IMR-90 (cell line): ENCODE measurements around the gene KRT7. TPM values are rescaled to one million over a fixed set of nuclear protein-coding genes. Genes with fewer than 3 reads are reported as not detected.

Source experiments
- ATAC-seq: fragments of 200-7000 bp; cut with Tn5 transposase; 2 replicates; pipeline ENCODE4 v1.9.1; 2020; ENCODE audit warnings: low read depth, mild to moderate bottlenecking, moderate library complexity
- BruUV-seq: library from RNA; stranded (reverse); fragments of 400-500 nt; replicated peaks from 2 replicates; lab custom pipeline; 2021; lab: Mats Ljungman, UMichigan
- CTCF ChIA-PET: fragments of 300-600 bp; formaldehyde crosslinking; extraction: SDS; loops from one replicate; lab custom pipeline; 2021; ENCODE audit warnings: antibody characterized with exemption; lab: Yijun Ruan, JAX
- POLR2A ChIA-PET: fragments of 300-600 bp; sonication (Branson Sonifier 250); formaldehyde crosslinking; loops from one replicate; lab custom pipeline; 2022; ENCODE audit warnings: antibody characterized with exemption; ENCODE audit not compliant: unreplicated experiment; lab: Charles Lee
- DNase-seq: peaks from one replicate; pipeline ENCODE4 v3.0.0; 2013
- H2AFZ ChIP-seq: replicated peaks from 2 replicates; pipeline ENCODE3; 2013; ENCODE audit warnings: low read length, mild to moderate bottlenecking; ENCODE audit not compliant: poor library complexity
- H2AK5ac ChIP-seq: 2 replicates; pipeline ENCODE4 v1.6.1; 2013; ENCODE audit warnings: low read depth, low read length, inconsistent platforms
- H2AK9ac ChIP-seq: replicated peaks from 2 replicates; pipeline ENCODE3; 2013; ENCODE audit warnings: mild to moderate bottlenecking, low read depth, low read length, moderate library complexity; ENCODE audit not compliant: poor library complexity
- H2BK120ac ChIP-seq: 2 replicates; pipeline ENCODE4 v1.6.1; 2013; ENCODE audit warnings: low read depth, low read length, inconsistent platforms
- H2BK15ac ChIP-seq: 3 replicates; pipeline ENCODE4 v1.6.1; 2013; ENCODE audit warnings: low read depth, low read length, inconsistent platforms
- H2BK20ac ChIP-seq: 2 replicates; pipeline ENCODE4 v1.6.1; 2013; ENCODE audit warnings: low read depth, mild to moderate bottlenecking, inconsistent platforms, low read length, moderate library complexity
- H2BK5ac ChIP-seq: 2 replicates; pipeline ENCODE4 v1.6.1; 2013; ENCODE audit warnings: mild to moderate bottlenecking, low read depth, low read length, inconsistent platforms; ENCODE audit not compliant: poor library complexity, severe bottlenecking
- H3K14ac ChIP-seq: replicated peaks from 2 replicates; pipeline ENCODE4 v1.6.1; 2013; ENCODE audit warnings: low read depth, low read length, inconsistent platforms
- H3K18ac ChIP-seq: 2 replicates; pipeline ENCODE4 v1.6.1; 2013; ENCODE audit warnings: low read depth, low read length, control low read depth
- H3K23ac ChIP-seq: 2 replicates; pipeline ENCODE4 v1.6.1; 2013; ENCODE audit warnings: low read depth, low read length, inconsistent platforms
- H3K27ac ChIP-seq: 2 replicates; pipeline ENCODE4 v1.5.1; 2013; ENCODE audit warnings: mild to moderate bottlenecking, control low read depth, low read length; ENCODE audit not compliant: insufficient read depth
- H3K27me3 ChIP-seq: 2 replicates; pipeline ENCODE4 v1.6.1; 2013; ENCODE audit warnings: low read length; ENCODE audit not compliant: control insufficient read depth, insufficient read depth
- H3K36me3 ChIP-seq: 2 replicates; pipeline ENCODE4 v1.6.1; 2013; ENCODE audit warnings: low read length, mixed read lengths; ENCODE audit not compliant: control insufficient read depth, insufficient read depth
- H3K4ac ChIP-seq: 2 replicates; pipeline ENCODE4 v1.6.1; 2013; ENCODE audit warnings: low read depth, low read length, inconsistent platforms
- H3K4me1 ChIP-seq: 2 replicates; pipeline ENCODE4 v1.6.1; 2013; ENCODE audit warnings: low read length, mixed read lengths; ENCODE audit not compliant: control insufficient read depth, insufficient read depth
- H3K4me2 ChIP-seq: 2 replicates; pipeline ENCODE4 v1.6.1; 2013; ENCODE audit warnings: low read depth, mild to moderate bottlenecking, control low read depth, low read length, moderate library complexity
- H3K4me3 ChIP-seq: 2 replicates; pipeline ENCODE4 v1.5.1; 2013; ENCODE audit warnings: low read depth, mild to moderate bottlenecking, control low read depth, low read length, moderate library complexity; ENCODE audit not compliant: insufficient read depth
- H3K56ac ChIP-seq: 2 replicates; pipeline ENCODE4 v1.6.1; 2013; ENCODE audit warnings: low read length, inconsistent platforms; ENCODE audit not compliant: insufficient read depth; ENCODE audit errors: extremely low read depth
- H3K79me1 ChIP-seq, 2 experiments: 2 replicates each; pipeline ENCODE4 v1.6.1; 2013; ENCODE audit warnings: low read length in 2 of 2, inconsistent platforms in 1 of 2, low read depth in 1 of 2
- H3K9ac ChIP-seq: 2 replicates; pipeline ENCODE4 v1.6.1; 2013; ENCODE audit warnings: low read depth, low read length, control low read depth
- H3K9me1 ChIP-seq: 2 replicates; pipeline ENCODE4 v1.6.1; 2013; ENCODE audit warnings: low read length, inconsistent platforms; ENCODE audit not compliant: insufficient read depth
- H3K9me3 ChIP-seq: 2 replicates; pipeline ENCODE4 v1.6.1; 2013; ENCODE audit warnings: low read length; ENCODE audit not compliant: control insufficient read depth, insufficient read depth
- H4K20me1 ChIP-seq: 2 replicates; pipeline ENCODE4 v1.6.1; 2013; ENCODE audit warnings: low read length, inconsistent platforms; ENCODE audit not compliant: insufficient read depth
- H4K5ac ChIP-seq: 2 replicates; pipeline ENCODE4 v1.6.1; 2013; ENCODE audit warnings: mild to moderate bottlenecking, low read depth, low read length, control low read depth
- H4K8ac ChIP-seq, 2 experiments: 2 replicates each; pipeline ENCODE4 v1.6.1; 2013; ENCODE audit warnings: low read depth in 2 of 2, low read length in 2 of 2, control low read depth in 1 of 2, inconsistent platforms in 1 of 2
- H4K91ac ChIP-seq: 2 replicates; pipeline ENCODE4 v1.6.1; 2013; ENCODE audit warnings: low read depth, low read length, inconsistent platforms; ENCODE audit not compliant: insufficient read depth
- BHLHE40 ChIP-seq: fragments of 150-350 bp; IDR thresholded peaks from 2 replicates; pipeline ENCODE4 v1.6.1; 2016; ENCODE audit warnings: mild to moderate bottlenecking, low read depth, low read length
- CEBPB ChIP-seq: IDR thresholded peaks from 2 replicates; pipeline ENCODE4 v1.6.1; 2012; ENCODE audit warnings: low read depth, low read length, improper control_type of control experiment
- CHD1 ChIP-seq: IDR thresholded peaks from 2 replicates; pipeline ENCODE4 v1.6.1; 2012; ENCODE audit warnings: low read depth, low read length, improper control_type of control experiment
- FOS ChIP-seq: fragments of 150-350 bp; IDR thresholded peaks from 2 replicates; pipeline ENCODE4 v1.6.1; 2016; ENCODE audit warnings: low read depth, low read length
- MAFK ChIP-seq: IDR thresholded peaks from 2 replicates; pipeline ENCODE4 v1.6.1; 2012; ENCODE audit warnings: low read depth, low read length, improper control_type of control experiment
- MAZ ChIP-seq: IDR thresholded peaks from 2 replicates; pipeline ENCODE4 v1.6.1; 2012; ENCODE audit warnings: low read depth, mild to moderate bottlenecking, low read length, improper control_type of control experiment, moderate library complexity, borderline replicate concordance
- MXI1 ChIP-seq: IDR thresholded peaks from 2 replicates; pipeline ENCODE4 v1.6.1; 2012; ENCODE audit warnings: low read depth, mild to moderate bottlenecking, low read length, moderate library complexity, borderline replicate concordance
- NFE2L2 ChIP-seq: fragments of 150-350 bp; IDR thresholded peaks from 2 replicates; pipeline ENCODE4 v1.6.1; 2016; ENCODE audit warnings: low read depth, mild to moderate bottlenecking, low read length
- RAD21 ChIP-seq: IDR thresholded peaks from 2 replicates; pipeline ENCODE4 v1.6.1; 2012; ENCODE audit warnings: low read length, improper control_type of control experiment
- RCOR1 ChIP-seq: IDR thresholded peaks from 2 replicates; pipeline ENCODE4 v1.6.1; 2012; ENCODE audit warnings: mild to moderate bottlenecking, low read length, improper control_type of control experiment; ENCODE audit not compliant: insufficient replicate concordance
- RFX5 ChIP-seq: IDR thresholded peaks from 2 replicates; pipeline ENCODE4 v1.8.0; 2012; ENCODE audit warnings: low read depth, mild to moderate bottlenecking, low read length, moderate library complexity
- SMC3 ChIP-seq: fragments of 150-350 bp; IDR thresholded peaks from 2 replicates; pipeline ENCODE4 v1.6.1; 2016; ENCODE audit warnings: low read depth, mild to moderate bottlenecking, antibody characterized with exemption, low read length, moderate library complexity
- WGBS, 2 experiments: methylation state at CpG; one replicate each; pipeline versions ENCODE4 v1.1.5 to v1.1.7; 2013; ENCODE audit warnings: missing lambda C conversion rate in 2 of 2; ENCODE audit not compliant: insufficient read length in 1 of 2; ENCODE audit errors: extremely low coverage in 2 of 2; 5-methylcytosine and 5-hydroxymethylcytosine counted together
- dilution Hi-C: fragments of 300-500 bp; cut with HindIII; formaldehyde crosslinking; loops from one replicate; pipeline ENCODE4 v1.14.3; 2018; ENCODE audit warnings: low sequenced_read_pairs; ENCODE audit not compliant: unreplicated experiment
- in situ Hi-C: fragments of 300-500 bp; cut with MboI; formaldehyde crosslinking; loops from 3 replicates; pipeline ENCODE4 v1.14.3; 2019; ENCODE audit warnings: low sequenced_read_pairs, inconsistent platforms, mixed read lengths
- intact Hi-C: fragments of 100-400 bp; cut with micrococcal nuclease; formaldehyde crosslinking; loops from 2 replicates; pipeline ENCODE4 v1.10.0; 2022
- polyA plus RNA-seq, 3 experiments: library from polyadenylated mRNA; depleted of rRNA; stranded (reverse); fragments of >200 nt; gene quantifications; 2 replicates each; pipeline ENCODE4 v1.2.3, GENCODE V29; 2012; ENCODE audit warnings: low replicate concordance in 1 of 3
- total RNA-seq: library from RNA; depleted of rRNA; stranded (reverse); fragments of >200 nt; gene quantifications from 2 replicates; pipeline ENCODE4 v1.2.3, GENCODE V29; 2012
- TF ChIP-seq, protein P1 (sequence below): fragments of 150-350 bp; IDR thresholded peaks from 2 replicates; pipeline ENCODE4 v1.6.1; 2016; ENCODE audit warnings: low read depth, mild to moderate bottlenecking, low read length, moderate library complexity, borderline replicate concordance

KRT7 gene
- total and polyA plus RNA-seq, 2 of the 4 experiments (the other 2 are of a cell fraction) = 0.54 to 1.7 TPM

DNA sequence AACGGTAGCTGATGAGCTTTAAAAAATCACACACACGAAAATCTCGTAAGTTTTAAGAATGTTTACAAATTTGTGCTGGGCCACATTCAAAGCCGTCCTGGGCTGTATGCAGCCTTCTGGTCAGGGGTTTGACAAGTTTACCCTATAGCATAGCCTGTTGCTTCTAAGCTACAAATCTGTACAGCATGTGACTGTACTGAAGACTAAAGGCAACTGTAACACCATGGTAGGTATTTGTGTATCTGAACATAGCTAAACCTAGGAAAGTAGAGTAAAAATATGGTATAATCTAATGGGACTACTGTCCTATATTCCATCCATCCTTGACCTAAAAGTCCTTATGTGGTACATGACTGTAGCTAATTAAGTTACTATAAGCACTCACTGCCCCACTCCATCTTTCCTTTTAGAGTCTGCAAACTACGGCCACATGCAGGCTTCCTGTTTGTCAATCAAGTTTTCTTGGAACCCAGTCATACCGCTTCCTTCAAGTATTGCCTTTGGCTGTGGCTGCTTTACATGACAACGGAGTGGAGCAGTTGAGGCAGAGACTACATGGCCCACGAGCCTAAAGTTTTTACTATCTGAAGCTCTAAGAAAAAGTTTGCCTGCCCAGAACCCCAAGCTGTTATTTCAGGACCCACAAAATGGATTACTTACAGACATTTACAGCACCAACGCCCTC, 18.5 kb downstream of the KRT7 start:
- no peaks in the 10 kb centered on the region for H3K79me1 ChIP-seq
- intact Hi-C loops = no loop called here
- no peak for DNase-seq
- H3K14ac ChIP-seq = no peak overlapping the region
- H3K9me3 ChIP-seq = no peaks in the 10 kb centered on the region
- H3K4me2 ChIP-seq = no peak overlapping the region
- POLR2A ChIA-PET = no interaction called here
- ATAC-seq = no peak
- H3K9me1 ChIP-seq = 0 out of 2 replicates have a peak, but pooled peaks cover 4% of the 10 kb centered on the region
- no peak overlapping the region for H2BK15ac ChIP-seq
- CTCF ChIA-PET = interaction anchor here (1.5 kb wide), 1 partner anchor 27 kb away, joined by 3 read pairs; no protein-coding TSS in a partner anchor
- H3K4ac ChIP-seq = no peak overlapping the region
- in situ Hi-C loops = no loop called here
- WGBS, 2 experiments = 63% methylated on average over 1 of the region's 9 CpGs; no CpG with 5 or more reads in 1 of the 2 experiments
- no peaks in the 10 kb centered on the region for H3K36me3 ChIP-seq
- no peak overlapping the region for H3K9ac ChIP-seq
- no peak overlapping the region for H2AFZ ChIP-seq
- H2AK9ac ChIP-seq = no peak overlapping the region
- H4K91ac ChIP-seq = no peak overlapping the region
- no peak overlapping the region for H2BK120ac ChIP-seq
- peaks cover 14% of the 10 kb centered on the region for H3K27me3 ChIP-seq
- BruUV-seq = no TSS peak
- H4K20me1 ChIP-seq = no peaks in the 10 kb centered on the region
- dilution Hi-C loops = no loop called here
- no peak overlapping the region for H2AK5ac ChIP-seq
- H3K27ac ChIP-seq = no peak overlapping the region
- H4K5ac ChIP-seq = no peak overlapping the region
- no peak overlapping the region for H3K4me3 ChIP-seq
- no peak overlapping the region for H2BK5ac ChIP-seq
- no peak overlapping the region for H2BK20ac ChIP-seq
- H3K18ac ChIP-seq = no peak overlapping the region
- no peak overlapping the region for H3K56ac ChIP-seq
- H3K4me1 ChIP-seq = peaks cover 12% of the 10 kb centered on the region
- no peak for TF ChIP-seq RCOR1
- TF ChIP-seq MAFK = no peak
- no peak for TF ChIP-seq FOS
- no peak for TF ChIP-seq CEBPB
- TF ChIP-seq MXI1 = no peak
- no peak for TF ChIP-seq MAZ
- TF ChIP-seq, protein P1, sequence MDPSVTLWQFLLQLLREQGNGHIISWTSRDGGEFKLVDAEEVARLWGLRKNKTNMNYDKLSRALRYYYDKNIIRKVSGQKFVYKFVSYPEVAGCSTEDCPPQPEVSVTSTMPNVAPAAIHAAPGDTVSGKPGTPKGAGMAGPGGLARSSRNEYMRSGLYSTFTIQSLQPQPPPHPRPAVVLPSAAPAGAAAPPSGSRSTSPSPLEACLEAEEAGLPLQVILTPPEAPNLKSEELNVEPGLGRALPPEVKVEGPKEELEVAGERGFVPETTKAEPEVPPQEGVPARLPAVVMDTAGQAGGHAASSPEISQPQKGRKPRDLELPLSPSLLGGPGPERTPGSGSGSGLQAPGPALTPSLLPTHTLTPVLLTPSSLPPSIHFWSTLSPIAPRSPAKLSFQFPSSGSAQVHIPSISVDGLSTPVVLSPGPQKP = no peak
- no peak for TF ChIP-seq CHD1
- TF ChIP-seq BHLHE40 = no peak
- no peak for TF ChIP-seq NFE2L2
- TF ChIP-seq RFX5 = no peak
- TF ChIP-seq SMC3 = no peak
- no peak for TF ChIP-seq RAD21
- no peak overlapping the region for H3K23ac ChIP-seq
- no peak overlapping the region for H4K8ac ChIP-seq
